Liver (tissue), 9 donors: Measurements from ENCODE around the gene AOPEP. TPM values are rescaled to one million over a fixed set of nuclear protein-coding genes. Genes with fewer than 3 reads are reported as not detected.

Experiments used
- DNase-seq: peaks from one replicate; pipeline ENCODE4 v3.0.0-alpha.2; 2017; ENCODE audit warnings: low spot score
- H3K27ac ChIP-seq, 2 donors: one replicate each; pipeline ENCODE4 v1.7.0; 2013; ENCODE audit warnings: inconsistent platforms in 2 of 2, low read length in 2 of 2, control low read depth in 1 of 2, low read depth in 1 of 2, mild to moderate bottlenecking in 1 of 2
- H3K27me3 ChIP-seq, 4 donors: one replicate each; pipeline versions ENCODE4 v1.6.1 to v1.7.0; 2013; ENCODE audit warnings: low read length in 3 of 4, inconsistent platforms in 1 of 4, mild to moderate bottlenecking in 1 of 4, moderate library complexity in 1 of 4; ENCODE audit not compliant: control insufficient read depth in 4 of 4, insufficient read depth in 4 of 4
- H3K36me3 ChIP-seq, 4 donors: one replicate each; pipeline versions ENCODE4 v1.6.1 to v1.7.0; 2013; ENCODE audit warnings: low read length in 3 of 4, mild to moderate bottlenecking in 3 of 4, low read depth in 1 of 4, moderate library complexity in 1 of 4; ENCODE audit not compliant: control insufficient read depth in 4 of 4, insufficient read depth in 3 of 4
- H3K4me1 ChIP-seq, 4 donors: one replicate each; pipeline versions ENCODE4 v1.6.1 to v1.7.0; 2013; ENCODE audit warnings: low read length in 3 of 4, mild to moderate bottlenecking in 3 of 4, moderate library complexity in 1 of 4; ENCODE audit not compliant: control insufficient read depth in 4 of 4, insufficient read depth in 4 of 4
- H3K4me3 ChIP-seq, 3 donors: one replicate each; pipeline versions ENCODE4 v1.6.1 to v1.7.0; 2013; ENCODE audit warnings: low read length in 3 of 3, control low read depth in 1 of 3, low read depth in 1 of 3, mild to moderate bottlenecking in 1 of 3
- H3K9ac ChIP-seq, 2 donors: one replicate each; pipeline ENCODE4 v1.7.0; 2013; ENCODE audit warnings: low read length in 2 of 2, mild to moderate bottlenecking in 2 of 2, moderate library complexity in 2 of 2, control low read depth in 1 of 2, low read depth in 1 of 2
- H3K9me3 ChIP-seq, 4 donors: one replicate each; pipeline versions ENCODE4 v1.6.1 to v1.7.0; 2013; ENCODE audit warnings: low read length in 3 of 4; ENCODE audit not compliant: control insufficient read depth in 4 of 4
- ATF3 ChIP-seq: IDR thresholded peaks from 2 replicates; pipeline ENCODE4 v1.6.1; 2016; ENCODE audit warnings: antibody characterized with exemption
- CTCF ChIP-seq: fragments of 150-350 bp; IDR thresholded peaks from 2 replicates; pipeline ENCODE4 v1.5.1; 2017; ENCODE audit warnings: improper control_type of control experiment, low read depth, low read length; ENCODE audit not compliant: missing input control
- EGR1 ChIP-seq, 2 donors: IDR thresholded peaks; 2 replicates each; pipeline ENCODE4 v1.6.1; 2016 to 2018; ENCODE audit warnings: antibody characterized with exemption in 2 of 2, low read depth in 2 of 2
- FOXA1 ChIP-seq: IDR thresholded peaks from 2 replicates; pipeline ENCODE4 v1.6.1; 2016; ENCODE audit warnings: antibody characterized with exemption
- HNF4A ChIP-seq, 2 donors: conservative IDR thresholded peaks; 2 replicates each; pipeline ENCODE4 v1.6.1; 2016; ENCODE audit warnings: antibody characterized with exemption in 2 of 2, mild to moderate bottlenecking in 2 of 2
- HNF4G ChIP-seq: IDR thresholded peaks from 2 replicates; pipeline ENCODE4 v1.6.1; 2016; ENCODE audit warnings: antibody characterized with exemption
- JUND ChIP-seq, 2 donors: IDR thresholded peaks; 2 replicates each; pipeline ENCODE4 v1.6.1; 2016; ENCODE audit warnings: antibody characterized with exemption in 2 of 2
- MAX ChIP-seq: IDR thresholded peaks from 2 replicates; pipeline ENCODE4 v1.6.1; 2016; ENCODE audit warnings: antibody characterized with exemption
- REST ChIP-seq: IDR thresholded peaks from 2 replicates; pipeline ENCODE4 v1.6.1; 2016; ENCODE audit warnings: antibody characterized with exemption, mild to moderate bottlenecking
- RXRA ChIP-seq, 2 donors: IDR thresholded peaks; 2 replicates each; pipeline ENCODE4 v1.6.1; 2017 to 2018; ENCODE audit warnings: antibody characterized with exemption in 2 of 2, mild to moderate bottlenecking in 1 of 2
- TAF1 ChIP-seq: conservative IDR thresholded peaks from 2 replicates; pipeline ENCODE4 v1.6.1; 2016; ENCODE audit warnings: antibody characterized with exemption, mild to moderate bottlenecking
- YY1 ChIP-seq: IDR thresholded peaks from 2 replicates; pipeline ENCODE4 v1.6.1; 2016; ENCODE audit warnings: antibody characterized with exemption, mild to moderate bottlenecking
- ZBTB33 ChIP-seq: IDR thresholded peaks from 2 replicates; pipeline ENCODE4 v1.6.1; 2016; ENCODE audit warnings: antibody characterized with exemption
- WGBS: extraction: QIAGEN DNeasy Blood & Tissue Kit; methylation state at CpG from one replicate; pipeline ENCODE4 v1.1.7; 2013; 5-methylcytosine and 5-hydroxymethylcytosine counted together
- polyA plus RNA-seq, 2 donors: library from polyadenylated mRNA; stranded (reverse) in 1 of 2; unstranded in 1 of 2; fragments of 200-250 nt in 1 of 2; fragments of >200 nt in 1 of 2; fragmentation: Nextera tagmentation in 1 of 2; extraction: Ambion mirVana in 1 of 2; gene quantifications; one replicate each; pipeline versions ENCODE4 v1.2.1 to v1.2.3, GENCODE V29; 2013 to 2015
- total RNA-seq, 2 donors: library from RNA; depleted of rRNA; stranded (reverse); fragments of >200 nt; gene quantifications; one replicate each; pipeline ENCODE4 v1.2.3, GENCODE V29; 2014
- donor health status: healthy.
- donor health status: healthy.
- donor health status: healthy.
- donor health status: healthy.
- donor health status: healthy.

Gene AOPEP
- total and polyA plus RNA-seq, 4 donors: 22.2 to 77.1 (median 34.8) TPM

- DNase-seq: no peak
- no peak for TF ChIP-seq RXRA (IDR thresholded peaks at IDR 0.05)
- no peak for TF ChIP-seq ATF3
- TF ChIP-seq REST: no peak
- no peak for TF ChIP-seq ZBTB33
- no peak for TF ChIP-seq EGR1 (IDR thresholded peaks at IDR 0.05; ENCODE audit: low read depth in 2 of 2)
- TF ChIP-seq HNF4G: no peak
- TF ChIP-seq MAX: no peak
- no peak for TF ChIP-seq YY1
- TF ChIP-seq FOXA1: no peak
- no peak for TF ChIP-seq TAF1
- no peak for TF ChIP-seq HNF4A (conservative IDR thresholded peaks at IDR 0.05)
- Histone ChIP-seq H3K27ac (no peak overlapping the region), H3K9me3 (no peaks in the 10 kb centered on the region), H3K36me3 (no peaks in the 10 kb centered on the region), H3K4me1 (peaks cover 2 to 13% (median 6%) of the 10 kb centered on the region in 4 donors), H3K4me3 (no peak overlapping the region), H3K9ac (no peak overlapping the region), H3K27me3 (no peaks in the 10 kb centered on the region)
- 84% methylated on average over 2 of the region's 2 CpGs for WGBS
Measured at GRCh38 chr9:94824411-94824810, 97.9 kb downstream of the AOPEP start.

GRCh38 chr9:94824913-94825610 lies 98.6 kb downstream of the AOPEP start:
- Histone ChIP-seq H3K27me3 (no peaks in the 10 kb centered on the region), H3K9me3 (no peaks in the 10 kb centered on the region), H3K36me3 (no peaks in the 10 kb centered on the region), H3K9ac (no peak overlapping the region), H3K4me1 (peaks cover 2 to 13% (median 6%) of the 10 kb centered on the region in 4 donors), H3K27ac (no peak overlapping the region), H3K4me3 (no peak overlapping the region)
- no peak for DNase-seq
- TF ChIP-seq JUND (IDR thresholded peaks at IDR 0.05): no peak
- no peak for TF ChIP-seq CTCF
- TF ChIP-seq ATF3: no peak
- 78% methylated on average over 12 of the region's 12 CpGs for WGBS
